DMS114 treated with DMSO at 0.1 percent for 48 hours (cell line): ENCODE measurements around the gene DERL3.

Experiments used
- DNase-seq: peaks from one replicate; lab custom pipeline; 2025; ENCODE audit not compliant: unreplicated experiment; lab: John Stamatoyannopoulos, UW

Gene DERL3

DNA sequence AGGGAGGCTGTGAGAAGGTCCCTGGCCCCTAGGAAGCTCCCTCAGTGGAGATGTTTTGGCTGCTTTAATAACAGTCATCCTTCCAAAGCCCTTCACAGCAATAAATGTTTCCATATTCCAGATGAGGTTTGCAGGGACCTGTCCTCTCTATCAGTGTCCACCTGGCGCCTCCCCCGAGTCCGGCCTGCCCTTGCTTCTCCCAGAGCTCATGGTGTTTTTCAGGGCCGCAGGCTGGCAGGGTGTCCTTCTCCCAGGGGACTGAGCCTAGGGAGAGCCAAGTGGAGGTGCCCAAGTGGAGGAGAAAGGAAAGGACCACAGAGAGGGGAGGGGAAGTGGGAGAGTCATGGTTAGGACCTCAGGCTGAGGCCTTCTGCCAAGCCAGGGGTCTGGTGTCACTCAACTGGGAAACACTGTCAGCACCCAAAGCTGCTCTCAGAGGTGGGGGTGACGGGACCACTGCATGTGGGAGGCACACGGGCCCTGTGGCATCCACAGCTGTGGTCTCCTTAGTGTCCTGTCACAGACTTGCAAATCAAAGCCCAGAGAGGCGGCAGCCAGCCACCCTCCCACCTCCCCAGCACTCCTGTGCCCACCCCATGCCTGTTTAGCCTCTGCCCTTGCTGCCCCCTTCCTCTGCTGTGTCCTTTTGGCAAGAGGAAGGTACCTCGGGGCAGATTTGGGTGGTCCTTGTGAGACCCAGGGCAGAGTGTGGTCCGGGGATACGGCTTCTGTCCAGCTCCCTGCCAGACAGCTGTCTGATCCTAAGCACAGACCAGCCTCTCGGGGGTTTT is 6.4 kb downstream of the DERL3 start:
- no peak for DNase-seq

DNA sequence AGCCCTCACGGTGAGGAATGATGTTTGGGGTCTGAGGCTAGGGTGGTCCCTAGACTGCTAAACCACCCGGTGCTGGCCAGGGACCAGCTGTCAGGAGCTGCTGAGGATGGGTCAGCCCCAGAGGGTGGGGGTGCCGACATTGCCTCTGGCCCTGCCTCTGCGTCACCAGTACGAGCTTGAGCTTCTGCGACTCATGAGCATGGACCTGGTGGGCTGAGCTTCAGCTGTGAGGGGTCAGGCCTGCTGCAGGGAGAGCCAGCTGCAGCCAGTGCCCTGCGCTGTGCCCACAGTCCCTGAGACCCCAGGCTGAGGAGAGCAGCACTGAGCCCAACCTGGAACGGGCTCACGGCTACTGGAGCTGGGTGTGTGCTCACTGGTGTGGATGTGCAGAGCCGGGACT is 7.0 kb downstream of the DERL3 start:
- DNase-seq = no peak

DNA sequence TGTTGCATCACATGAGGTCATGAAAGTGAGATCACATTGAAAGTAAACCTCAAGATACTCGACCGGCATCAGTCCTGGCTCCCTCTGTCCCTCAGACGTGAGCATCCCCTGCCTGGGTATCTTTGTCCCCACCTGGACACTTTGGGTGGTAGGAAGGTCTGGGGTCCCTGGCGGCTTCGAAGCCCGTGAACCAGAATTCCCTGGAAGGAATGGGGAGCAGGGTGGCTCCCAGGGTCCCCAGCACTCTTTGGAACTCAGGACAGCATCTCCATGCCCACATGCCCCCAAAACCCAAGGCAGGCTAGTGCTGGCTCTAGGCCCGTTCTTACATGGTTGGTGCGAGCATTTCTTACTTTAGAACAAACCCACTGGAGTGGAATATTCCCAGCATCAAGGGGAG is 7.5 kb downstream of the DERL3 start:
- DNase-seq = no peak

DNA sequence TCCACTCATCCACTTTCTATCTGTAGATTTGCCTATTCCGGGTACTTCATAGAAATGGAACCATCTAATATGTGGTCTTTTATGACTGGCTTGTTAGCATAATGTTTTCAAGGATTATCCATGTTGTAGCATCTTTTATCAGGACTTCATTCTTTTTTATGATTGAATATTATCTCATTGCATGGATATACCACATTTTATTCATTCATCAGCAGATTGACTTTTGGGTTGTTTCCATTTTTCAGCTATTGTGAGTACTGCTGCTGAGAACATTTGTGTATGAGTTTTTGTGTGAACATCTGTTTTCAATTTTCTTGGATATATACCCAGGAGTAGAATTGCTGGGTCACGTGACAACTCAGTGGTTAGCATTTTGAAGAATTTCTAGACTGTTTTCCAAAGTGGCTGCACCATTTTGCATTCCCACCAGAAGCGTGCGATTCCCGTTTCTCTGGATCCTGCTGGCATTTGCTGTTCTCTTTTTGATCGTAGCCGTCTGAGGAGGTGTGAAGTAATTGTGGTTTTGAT is 8.9 kb downstream of the DERL3 start:
- DNase-seq = no peak

DNA sequence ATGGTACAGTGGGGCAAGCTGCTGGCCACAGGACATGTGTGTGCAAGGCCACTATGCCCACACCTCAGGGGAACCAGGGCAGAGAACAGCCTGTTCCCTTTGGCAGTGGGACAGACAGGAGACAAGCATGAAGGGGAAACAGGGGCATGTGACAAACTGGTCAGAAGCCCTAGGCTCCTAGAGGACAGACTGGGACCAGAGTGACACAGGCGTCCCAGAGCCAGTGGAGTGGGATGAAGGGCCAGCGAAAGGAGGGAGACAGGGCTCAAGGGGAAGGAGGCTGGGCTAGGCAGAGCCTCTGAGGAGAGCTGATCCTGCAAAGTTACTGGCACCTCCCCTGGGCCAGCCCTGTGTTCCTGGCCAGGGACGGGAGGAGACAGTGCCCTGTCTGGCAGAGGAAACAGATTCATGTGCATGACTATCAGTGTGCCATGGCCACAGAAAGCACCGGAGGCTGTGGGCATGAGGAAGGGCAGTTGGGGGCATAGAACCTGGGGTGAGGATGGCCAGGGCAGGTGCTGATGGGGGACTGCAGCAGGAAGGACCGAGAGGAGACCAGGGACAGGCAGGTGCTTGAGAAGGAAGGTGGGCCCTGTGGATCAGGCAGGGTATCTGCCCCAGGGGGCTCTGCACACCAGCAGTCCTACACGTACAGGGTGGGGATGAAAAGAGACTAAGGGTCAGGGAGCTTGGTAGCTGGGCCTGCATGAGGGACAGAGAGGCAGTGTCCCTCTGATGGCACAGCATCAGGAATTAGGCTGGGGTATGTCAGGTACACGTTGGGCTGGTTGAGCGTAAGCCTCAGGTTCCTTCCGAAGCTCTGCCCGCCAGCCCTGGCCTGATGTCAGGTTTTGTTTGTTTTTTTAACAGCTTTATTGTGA is 9.8 kb downstream of the DERL3 start:
- DNase-seq = no peak

DNA sequence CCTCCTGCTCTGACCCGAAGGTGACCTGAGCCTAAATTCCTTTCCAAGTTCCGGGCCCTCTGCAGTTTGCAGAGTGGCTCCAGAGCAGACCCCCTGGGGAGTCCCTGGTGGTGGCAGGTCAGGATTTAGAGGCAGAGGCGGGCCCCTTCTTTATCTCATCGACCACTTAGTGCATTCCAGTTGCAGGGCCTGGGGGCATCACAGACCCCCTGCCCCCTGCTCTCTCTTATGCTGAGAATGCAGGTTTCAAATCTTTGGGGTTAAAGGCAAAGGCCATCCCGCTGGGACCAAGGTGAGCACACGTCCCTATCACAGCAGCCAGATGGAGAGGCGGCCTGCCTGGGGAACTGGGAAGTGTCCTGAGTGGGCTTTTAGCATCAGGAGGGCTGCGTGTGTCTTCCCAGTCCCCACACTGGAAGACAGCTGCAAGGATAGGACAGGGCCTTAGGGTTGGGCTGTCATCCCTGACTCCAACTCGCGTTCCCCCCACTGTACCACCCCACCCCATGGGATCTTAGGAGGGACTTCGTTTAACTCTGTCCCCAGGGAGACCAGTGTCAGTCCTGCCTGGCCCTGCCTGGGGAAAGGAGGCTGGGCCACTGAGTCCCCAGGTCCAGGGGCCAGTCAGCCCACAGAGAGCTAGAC is 11.3 kb downstream of the DERL3 start:
- DNase-seq = no peak

DNA sequence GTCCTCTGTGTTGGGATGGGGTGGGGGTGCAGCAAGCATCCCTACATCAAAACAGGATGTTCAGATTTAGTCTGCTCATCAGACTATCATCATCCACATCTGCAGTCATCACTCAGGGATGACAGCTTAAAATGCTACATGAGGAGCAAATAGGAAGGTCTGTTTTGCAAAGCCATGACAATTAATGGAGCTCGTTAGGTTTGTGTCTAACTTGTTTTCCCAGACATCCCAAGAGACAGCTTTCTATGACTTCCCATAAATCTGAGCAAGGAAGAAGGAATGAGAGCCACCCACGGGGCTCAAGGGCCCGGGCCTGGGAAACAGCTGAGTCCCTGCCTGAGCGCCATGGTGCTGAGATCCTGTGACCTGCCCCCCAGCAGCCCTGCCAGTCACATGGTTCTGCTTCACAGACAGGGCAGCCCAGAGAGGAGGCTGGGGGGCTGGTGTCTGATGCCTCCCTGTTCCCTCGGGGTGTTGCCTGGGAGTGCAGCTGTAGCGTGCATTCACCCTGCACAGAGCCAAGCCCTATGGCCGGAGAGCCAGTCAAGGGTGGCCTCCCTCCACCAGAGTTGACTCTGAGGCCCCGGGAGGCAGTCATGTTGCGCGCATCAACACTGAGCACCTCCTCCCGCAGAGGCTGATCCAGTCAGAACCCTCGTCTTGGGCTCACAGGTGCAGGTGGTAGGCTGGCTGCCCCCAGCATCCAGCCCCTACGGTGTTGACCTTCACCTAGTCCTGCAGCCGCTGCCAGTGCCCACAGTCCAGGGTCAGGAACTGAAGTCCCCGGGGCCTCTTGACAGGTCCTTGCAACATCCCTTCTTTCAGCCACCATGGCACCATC is 12.1 kb downstream of the DERL3 start:
- no peak for DNase-seq

DNA sequence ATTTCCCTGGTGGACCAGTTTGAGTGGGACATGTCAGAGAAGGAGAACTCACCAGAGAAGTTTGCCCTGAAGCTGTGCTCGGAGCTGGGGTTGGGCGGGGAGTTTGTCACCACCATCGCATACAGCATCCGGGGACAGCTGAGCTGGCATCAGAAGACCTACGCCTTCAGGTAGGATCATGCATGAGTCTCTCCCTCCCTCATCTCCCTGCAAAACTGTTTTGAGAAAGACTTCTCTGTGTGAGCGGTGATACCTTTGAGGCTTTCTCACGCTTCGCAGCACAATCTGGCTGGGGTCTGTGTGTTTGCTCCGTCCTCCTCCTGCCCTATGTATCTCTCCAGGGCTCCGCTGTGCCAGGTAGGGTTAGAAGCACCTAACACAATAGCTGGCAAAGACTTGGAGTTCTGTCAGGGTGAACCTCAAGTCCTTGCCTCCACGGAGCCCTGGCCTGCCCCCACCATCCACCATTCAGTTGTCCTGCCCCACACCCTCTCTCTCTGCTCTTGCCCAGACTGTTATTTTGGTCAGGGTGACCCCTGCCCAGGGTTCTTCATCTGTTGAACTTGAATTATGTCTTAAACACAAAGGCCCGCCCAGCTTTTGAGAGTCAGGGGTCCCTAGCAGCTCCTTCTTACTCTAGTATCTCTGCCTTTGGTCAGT is 13.4 kb downstream of the DERL3 start:
- DNase-seq = no peak

DNA sequence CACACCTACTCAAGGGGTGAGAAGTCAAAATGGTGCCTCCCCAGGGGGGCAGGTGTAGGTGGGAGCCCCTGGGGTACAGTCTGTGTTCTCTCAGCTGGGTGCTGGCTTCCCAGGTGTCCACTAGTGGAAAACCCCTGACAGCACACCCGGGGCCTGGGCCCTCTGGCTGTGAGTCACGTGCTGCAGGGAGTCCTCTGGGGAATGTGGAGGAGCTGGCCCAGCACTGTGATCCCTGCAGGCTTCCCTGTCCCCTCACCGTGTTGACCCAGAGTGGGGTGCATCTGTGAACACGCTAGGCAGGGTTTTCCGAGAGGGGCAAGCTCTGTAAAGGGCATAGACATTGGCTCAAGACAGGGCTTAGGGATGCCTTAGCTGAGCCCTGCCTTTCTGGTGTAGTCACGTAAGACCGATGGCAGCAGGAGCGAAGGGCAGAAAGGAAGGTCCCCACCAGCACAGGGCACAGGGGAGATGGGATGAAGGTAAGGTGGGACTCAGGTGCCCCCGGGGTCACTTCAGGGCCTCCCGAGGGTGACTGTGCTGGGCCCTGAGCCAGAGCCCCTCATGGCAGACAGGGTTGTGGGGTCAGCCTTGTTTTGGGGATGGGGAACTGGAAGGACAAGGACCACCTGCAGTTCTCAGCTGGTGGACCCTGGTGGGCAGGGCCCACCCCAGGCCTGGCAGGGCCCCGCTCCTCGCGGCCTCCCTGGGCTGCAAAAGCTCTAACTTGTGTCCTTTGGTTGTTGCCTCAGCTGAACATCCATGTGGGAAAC is 14.1 kb downstream of the DERL3 start:
- no peak for DNase-seq

DNA sequence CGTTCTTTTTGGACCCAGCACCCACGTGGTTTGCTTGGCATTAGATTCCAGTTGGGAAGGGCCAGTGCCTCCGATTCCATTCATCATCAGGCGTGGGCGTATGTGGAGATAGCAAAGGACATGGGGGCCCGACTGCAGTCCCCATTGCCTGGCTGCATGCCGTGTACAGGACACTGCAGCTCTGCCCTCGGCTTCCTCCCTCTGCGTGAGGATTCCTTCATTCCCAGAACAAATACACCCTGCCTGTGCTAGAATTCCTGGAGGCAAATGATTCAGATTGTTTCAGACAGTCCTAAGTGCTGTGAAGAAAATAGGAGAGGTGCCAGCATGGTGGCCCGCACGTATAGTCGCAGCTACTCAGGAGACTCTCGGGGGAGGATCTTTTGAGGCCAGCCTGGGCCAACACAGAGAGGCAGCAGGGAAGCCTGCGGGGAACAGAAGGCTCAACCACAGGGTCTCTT is 15.4 kb downstream of the DERL3 start:
- no peak for DNase-seq

DNA sequence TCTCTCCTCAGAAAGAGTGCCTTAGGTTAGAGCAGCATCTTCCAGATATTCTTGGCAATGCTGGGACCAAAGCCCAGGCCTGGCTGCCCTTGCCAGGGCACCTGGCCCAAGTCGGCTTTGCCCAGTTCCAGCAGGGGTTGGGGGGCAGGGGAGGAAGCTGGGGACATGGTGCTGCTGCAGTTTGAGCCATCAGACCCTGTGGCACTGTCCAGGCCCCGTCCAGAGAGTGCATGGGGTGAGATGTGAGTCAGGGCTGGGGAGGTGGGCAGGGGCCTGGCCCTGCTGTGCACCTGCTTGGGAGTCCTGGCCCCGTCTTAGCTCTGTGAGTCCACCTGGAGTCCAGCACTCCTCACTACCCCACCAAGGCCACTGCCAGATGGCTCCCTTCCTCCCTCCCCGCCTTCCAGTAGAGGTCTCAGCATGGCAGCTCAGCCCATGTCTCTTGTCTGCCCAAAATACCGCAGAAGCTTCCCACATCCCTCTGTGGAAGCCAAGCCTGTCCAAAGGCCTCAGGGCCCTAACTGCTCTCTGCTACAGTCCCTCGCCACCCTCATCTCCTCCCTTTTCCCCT is 16.6 kb downstream of the DERL3 start:
- DNase-seq = no peak

DNA sequence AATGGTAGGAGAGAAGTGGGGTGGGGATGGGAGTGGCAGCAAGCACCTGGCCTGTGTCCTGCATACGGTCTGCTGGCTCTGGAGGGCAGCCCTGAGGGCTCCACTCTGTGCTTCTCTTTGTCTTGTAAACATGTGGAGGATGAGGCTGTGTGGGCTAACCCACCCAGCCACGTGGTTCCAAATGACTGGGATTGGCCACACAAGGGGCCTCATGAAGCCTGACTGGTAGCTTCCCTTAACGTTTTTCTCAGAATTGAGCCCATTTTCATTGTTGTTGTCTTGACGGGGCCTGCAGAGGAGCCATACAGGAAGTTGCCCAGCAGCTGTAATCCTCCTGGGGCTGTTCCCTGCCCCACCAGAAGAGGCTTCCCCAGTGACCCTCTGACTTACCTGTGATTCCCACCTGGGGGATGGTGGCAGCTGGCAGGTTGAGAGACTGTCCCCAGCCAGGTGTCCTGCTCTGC is 18.0 kb downstream of the DERL3 start:
- no peak for DNase-seq

DNA sequence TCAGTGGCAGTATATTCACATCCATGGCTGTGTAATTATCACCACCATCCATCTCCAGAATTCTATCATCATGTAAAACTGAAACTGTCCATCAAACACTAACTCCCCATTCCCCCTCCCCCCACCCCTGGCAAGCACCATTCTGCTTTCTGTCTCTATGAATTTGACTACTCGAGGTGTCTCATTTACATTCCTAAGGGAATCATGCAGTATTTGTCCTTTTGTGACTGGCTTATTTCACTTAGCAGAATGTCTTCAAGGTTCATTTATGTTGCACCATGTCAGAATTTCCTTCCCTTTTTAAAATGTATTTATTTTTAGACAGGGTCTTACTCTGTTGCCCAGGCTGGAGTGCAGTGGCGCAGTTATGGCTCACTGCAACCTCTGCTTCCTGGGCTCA is 20.3 kb downstream of the DERL3 start:
- no peak for DNase-seq

DNA sequence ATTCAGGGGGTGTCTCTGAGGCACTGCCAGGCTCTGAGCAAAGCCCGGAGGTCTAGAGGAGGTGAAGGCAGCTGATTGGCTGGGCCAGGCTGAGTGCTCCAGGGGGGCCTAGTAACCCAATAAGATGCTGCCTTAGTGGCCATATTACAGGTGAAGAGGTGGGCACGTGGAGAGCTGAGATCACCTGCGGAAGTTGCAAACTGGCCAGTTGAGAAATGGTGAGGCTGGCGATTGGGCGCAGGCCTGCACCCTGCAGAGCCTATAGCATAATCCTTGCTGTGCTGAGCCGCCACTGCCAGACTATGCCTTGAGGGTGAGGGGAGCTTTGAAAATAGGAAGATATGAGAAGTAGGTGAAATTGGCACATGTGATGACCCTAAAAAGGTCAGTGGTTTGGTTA is 21.7 kb downstream of the DERL3 start:
- no peak for DNase-seq

DNA sequence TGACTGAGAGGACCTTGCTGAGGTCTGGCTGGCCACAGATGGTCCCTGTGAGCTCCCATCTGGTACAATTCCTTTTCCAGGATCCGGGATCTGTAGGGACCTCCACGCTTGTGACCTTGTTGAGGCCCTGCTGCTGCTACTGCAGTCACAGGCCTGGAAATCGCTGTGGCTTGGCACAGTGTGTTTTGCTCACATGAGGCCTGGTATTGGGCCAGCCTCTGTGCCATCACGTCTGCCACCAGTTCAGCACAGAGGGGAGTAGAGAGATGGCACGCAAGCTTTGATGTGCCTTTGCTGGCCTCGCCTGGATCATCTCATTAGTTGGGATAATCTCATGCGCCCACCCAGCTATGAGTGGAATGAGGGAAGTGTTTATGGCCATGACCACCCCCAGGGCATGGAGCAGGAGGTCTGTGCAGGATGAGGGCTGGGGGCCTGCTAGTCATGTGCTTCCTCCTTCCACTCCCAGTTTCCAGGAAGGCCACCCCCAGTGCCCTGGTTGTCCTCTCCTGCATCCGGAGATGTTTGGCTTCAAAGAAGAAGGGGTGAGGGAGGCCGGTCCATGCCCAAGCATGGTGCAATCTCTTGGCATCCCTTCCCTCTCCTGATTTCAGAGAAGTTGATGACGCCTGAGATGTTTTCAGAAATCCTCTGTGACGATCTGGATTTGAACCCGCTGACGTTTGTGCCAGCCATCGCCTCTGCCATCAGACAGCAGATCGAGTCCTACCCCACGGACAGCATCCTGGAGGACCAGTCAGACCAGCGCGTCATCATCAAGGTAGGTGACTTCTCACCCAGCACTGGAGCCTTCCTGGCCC is 22.4 kb downstream of the DERL3 start:
- DNase-seq = no peak

DNA sequence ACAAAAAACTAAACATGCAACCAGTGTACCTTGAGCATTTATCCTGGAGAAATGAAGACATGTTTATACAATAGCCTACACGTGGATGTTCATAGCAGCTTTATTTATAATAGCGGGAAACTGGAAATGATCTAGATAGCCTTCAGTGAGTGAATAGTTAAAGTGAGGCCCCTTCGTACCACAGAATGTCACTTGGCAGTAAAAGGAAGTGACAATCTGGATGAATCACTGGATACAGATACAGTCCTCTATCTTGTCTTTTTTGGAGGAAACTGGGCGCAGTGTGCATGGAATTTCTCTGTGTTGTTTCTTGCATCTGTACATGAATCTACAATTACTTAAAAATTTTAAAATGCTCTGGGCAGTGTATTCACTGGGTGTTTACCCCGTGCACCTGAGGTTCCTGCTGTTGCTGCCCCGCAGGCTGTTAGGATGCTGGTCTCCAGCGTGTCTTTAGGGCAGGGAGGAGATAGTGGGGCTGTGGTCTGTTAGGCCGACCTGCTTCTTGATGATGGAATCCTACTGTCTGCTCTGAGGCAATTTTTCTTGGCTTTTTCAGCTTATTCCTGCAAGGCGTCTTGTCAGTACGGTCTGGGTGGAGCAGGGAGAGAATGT is 23.2 kb downstream of the DERL3 start:
- DNase-seq = no peak

DNA sequence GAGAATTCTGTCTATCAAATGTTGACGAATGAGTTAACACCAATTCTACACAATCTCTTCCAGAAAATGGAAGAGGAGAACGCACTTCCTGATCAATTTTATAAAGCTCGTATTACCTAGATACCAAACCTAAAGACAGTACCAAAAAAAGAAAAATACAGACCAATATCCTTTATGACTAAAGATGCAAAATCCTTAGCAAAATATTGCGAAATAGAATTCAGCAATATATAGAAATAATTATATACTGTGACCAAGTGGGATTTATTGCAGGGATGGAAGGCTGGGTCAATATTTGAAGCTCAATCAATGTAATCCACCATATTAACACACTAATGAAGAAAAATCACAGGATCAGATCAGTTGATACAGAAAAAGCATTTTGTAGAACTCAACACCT is 26.4 kb downstream of the DERL3 start:
- no peak for DNase-seq

DNA sequence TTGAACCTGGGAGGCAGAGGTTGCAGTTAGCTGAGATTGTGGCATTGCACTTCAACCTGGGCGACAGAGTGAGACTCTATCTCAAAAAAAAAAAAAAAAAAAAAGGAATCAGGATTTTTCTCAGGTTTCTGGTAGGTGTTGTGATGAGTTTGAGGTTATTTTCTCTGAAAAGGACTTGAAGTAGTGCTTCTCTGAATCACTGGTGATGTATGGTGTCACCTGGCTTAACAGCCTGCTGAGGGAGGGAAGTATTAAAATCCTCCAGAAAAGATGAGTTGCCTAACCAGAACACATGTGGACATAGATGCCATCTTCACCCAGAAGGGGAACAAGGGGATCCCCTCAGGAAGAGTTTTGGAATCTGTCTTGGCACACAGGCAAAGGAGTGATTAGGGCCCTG is 32.0 kb downstream of the DERL3 start:
- DNase-seq = no peak
